AG09309 (cell line): Measurements from ENCODE around the gene PPY.
"Not testable (repeated sequence)": the region's sequence is repeated elsewhere in the genome, so short reads cannot be mapped to it uniquely, and the experiment has no call there.

Experiments used
- DNase-seq: peaks from one replicate; pipeline ENCODE4 v3.0.0-alpha.2; 2010; ENCODE audit warnings: low read depth
- H3K4me3 ChIP-seq: 2 replicates; pipeline ENCODE4 v1.5.1; 2011; ENCODE audit warnings: mild to moderate bottlenecking, low read depth, low read length, moderate library complexity; ENCODE audit not compliant: control insufficient read depth
- CTCF ChIP-seq: IDR thresholded peaks from 2 replicates; pipeline ENCODE4 v1.5.1; 2011; ENCODE audit warnings: mild to moderate bottlenecking, low read depth, low read length, inconsistent platforms; ENCODE audit not compliant: insufficient read depth, control insufficient read depth; ENCODE audit errors: missing control alignments

The PPY gene

GRCh38 chr17:43900858-43901754 lies 41.2 kb downstream of the PPY start:
- no peak for DNase-seq
- peak overlapping the region; percentile 31 for H3K4me3 ChIP-seq
- no peak for TF ChIP-seq CTCF

- H3K4me3 ChIP-seq: peak overlapping the region; percentile 31
- TF ChIP-seq CTCF: no peak
- no peak for DNase-seq
These were observed 42.0 kb downstream of the PPY start for GRCh38 chr17:43900183-43900857.

GRCh38 chr17:43898446-43898845 lies 43.8 kb downstream of the PPY start:
- DNase-seq: no peak
- no peak overlapping the region for H3K4me3 ChIP-seq
- no peak for TF ChIP-seq CTCF

GRCh38 chr17:43897831-43898230 lies 44.4 kb downstream of the PPY start:
- no peak for TF ChIP-seq CTCF
- no peak overlapping the region for H3K4me3 ChIP-seq
- DNase-seq: no peak

- not testable (repeated sequence) for H3K4me3 ChIP-seq, DNase-seq
These were observed 47.8 kb downstream of the PPY start for GRCh38 chr17:43894494-43894893.

GRCh38 chr17:43892647-43892952 lies 49.7 kb downstream of the PPY start:
- DNase-seq: no peak
- TF ChIP-seq CTCF: no peak
- no peak overlapping the region for H3K4me3 ChIP-seq
